HCT116 (cell line): ENCODE results near the gene GALNS.

Experiments used
- EZH2 ChIP-seq: fragments of 200-600 bp; sonication (generic); IDR thresholded peaks from 2 replicates; pipeline ENCODE4 v1.6.1; 2017; ENCODE audit warnings: antibody characterized with exemption, mixed run types
- POLR2A ChIP-seq: IDR thresholded peaks from 2 replicates; pipeline ENCODE4 v1.7.0; 2011; ENCODE audit warnings: borderline replicate concordance; ENCODE audit not compliant: insufficient read depth, insufficient read length; ENCODE audit errors: extremely low read depth
- RAD21 ChIP-seq: IDR thresholded peaks from 2 replicates; pipeline ENCODE4 v1.6.1; 2012; ENCODE audit warnings: low read depth, mild to moderate bottlenecking
- TF ChIP-seq, protein P1 (sequence below), 3 experiments: fragments of 200-600 bp in 1 of 3; sonication (generic) in 1 of 3; IDR thresholded peaks in 2 of 3; conservative IDR thresholded peaks in 1 of 3; 2 replicates each; pipeline ENCODE4 v1.5.1; 2012 to 2017; ENCODE audit warnings: low read depth in 2 of 3, low read length in 2 of 3, antibody characterized with exemption in 1 of 3, borderline replicate concordance in 1 of 3, control low read depth in 1 of 3, mild to moderate bottlenecking in 1 of 3, mixed read lengths in 1 of 3, mixed run types in 1 of 3, moderate library complexity in 1 of 3; ENCODE audit not compliant: insufficient read depth in 1 of 3
- TF ChIP-seq, protein P2 (sequence below): IDR thresholded peaks from 2 replicates; pipeline ENCODE4 v1.6.1; 2012
- TF ChIP-seq, protein P3 (sequence below): IDR thresholded peaks from 2 replicates; pipeline ENCODE4 v1.6.1; 2012
- TF ChIP-seq, protein P4 (sequence below): IDR thresholded peaks from 2 replicates; pipeline ENCODE4 v1.6.1; 2012; ENCODE audit warnings: low read depth

DNA sequence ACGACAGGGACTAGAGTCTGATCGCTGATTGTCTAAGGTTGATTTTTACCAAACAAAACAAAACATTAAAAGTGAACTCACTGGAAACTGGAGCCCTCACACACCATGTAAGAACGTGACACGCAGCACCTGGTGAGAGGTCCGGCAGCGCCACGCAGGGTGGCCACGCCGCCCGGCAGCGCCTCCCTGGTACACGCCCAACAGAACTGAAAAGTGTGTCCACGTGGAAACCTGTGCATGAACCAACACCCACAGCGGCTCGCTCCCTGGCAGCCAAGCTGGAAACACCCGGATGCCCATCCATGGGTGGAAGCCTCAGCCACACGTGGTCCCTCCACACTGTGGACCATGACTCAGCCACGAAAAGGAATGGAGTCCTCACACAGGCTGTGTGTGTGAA, 9.1 kb downstream of the GALNS start:
- TF ChIP-seq, protein P1, sequence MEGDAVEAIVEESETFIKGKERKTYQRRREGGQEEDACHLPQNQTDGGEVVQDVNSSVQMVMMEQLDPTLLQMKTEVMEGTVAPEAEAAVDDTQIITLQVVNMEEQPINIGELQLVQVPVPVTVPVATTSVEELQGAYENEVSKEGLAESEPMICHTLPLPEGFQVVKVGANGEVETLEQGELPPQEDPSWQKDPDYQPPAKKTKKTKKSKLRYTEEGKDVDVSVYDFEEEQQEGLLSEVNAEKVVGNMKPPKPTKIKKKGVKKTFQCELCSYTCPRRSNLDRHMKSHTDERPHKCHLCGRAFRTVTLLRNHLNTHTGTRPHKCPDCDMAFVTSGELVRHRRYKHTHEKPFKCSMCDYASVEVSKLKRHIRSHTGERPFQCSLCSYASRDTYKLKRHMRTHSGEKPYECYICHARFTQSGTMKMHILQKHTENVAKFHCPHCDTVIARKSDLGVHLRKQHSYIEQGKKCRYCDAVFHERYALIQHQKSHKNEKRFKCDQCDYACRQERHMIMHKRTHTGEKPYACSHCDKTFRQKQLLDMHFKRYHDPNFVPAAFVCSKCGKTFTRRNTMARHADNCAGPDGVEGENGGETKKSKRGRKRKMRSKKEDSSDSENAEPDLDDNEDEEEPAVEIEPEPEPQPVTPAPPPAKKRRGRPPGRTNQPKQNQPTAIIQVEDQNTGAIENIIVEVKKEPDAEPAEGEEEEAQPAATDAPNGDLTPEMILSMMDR (IDR thresholded peaks at IDR 0.05 in 2 of 3, conservative IDR thresholded peaks at IDR 0.05 in 1 of 3; ENCODE audit: borderline replicate concordance in 1 of 3, insufficient read depth in 1 of 3, low read depth in 2 of 3, low read length in 2 of 3), result no peak
- no peak for TF ChIP-seq EZH2
- TF ChIP-seq POLR2A, result no peak
- TF ChIP-seq, protein P2, sequence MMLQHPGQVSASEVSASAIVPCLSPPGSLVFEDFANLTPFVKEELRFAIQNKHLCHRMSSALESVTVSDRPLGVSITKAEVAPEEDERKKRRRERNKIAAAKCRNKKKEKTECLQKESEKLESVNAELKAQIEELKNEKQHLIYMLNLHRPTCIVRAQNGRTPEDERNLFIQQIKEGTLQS, result no peak
- TF ChIP-seq, protein P3, sequence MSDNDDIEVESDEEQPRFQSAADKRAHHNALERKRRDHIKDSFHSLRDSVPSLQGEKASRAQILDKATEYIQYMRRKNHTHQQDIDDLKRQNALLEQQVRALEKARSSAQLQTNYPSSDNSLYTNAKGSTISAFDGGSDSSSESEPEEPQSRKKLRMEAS, result no peak
- TF ChIP-seq, protein P4, sequence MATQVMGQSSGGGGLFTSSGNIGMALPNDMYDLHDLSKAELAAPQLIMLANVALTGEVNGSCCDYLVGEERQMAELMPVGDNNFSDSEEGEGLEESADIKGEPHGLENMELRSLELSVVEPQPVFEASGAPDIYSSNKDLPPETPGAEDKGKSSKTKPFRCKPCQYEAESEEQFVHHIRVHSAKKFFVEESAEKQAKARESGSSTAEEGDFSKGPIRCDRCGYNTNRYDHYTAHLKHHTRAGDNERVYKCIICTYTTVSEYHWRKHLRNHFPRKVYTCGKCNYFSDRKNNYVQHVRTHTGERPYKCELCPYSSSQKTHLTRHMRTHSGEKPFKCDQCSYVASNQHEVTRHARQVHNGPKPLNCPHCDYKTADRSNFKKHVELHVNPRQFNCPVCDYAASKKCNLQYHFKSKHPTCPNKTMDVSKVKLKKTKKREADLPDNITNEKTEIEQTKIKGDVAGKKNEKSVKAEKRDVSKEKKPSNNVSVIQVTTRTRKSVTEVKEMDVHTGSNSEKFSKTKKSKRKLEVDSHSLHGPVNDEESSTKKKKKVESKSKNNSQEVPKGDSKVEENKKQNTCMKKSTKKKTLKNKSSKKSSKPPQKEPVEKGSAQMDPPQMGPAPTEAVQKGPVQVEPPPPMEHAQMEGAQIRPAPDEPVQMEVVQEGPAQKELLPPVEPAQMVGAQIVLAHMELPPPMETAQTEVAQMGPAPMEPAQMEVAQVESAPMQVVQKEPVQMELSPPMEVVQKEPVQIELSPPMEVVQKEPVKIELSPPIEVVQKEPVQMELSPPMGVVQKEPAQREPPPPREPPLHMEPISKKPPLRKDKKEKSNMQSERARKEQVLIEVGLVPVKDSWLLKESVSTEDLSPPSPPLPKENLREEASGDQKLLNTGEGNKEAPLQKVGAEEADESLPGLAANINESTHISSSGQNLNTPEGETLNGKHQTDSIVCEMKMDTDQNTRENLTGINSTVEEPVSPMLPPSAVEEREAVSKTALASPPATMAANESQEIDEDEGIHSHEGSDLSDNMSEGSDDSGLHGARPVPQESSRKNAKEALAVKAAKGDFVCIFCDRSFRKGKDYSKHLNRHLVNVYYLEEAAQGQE, result no peak
- TF ChIP-seq RAD21, result no peak
